Progenitor cell of endocrine pancreas (in vitro differentiated cells): ENCODE measurements around the gene SHC4. TPM values are rescaled to one million over a fixed set of nuclear protein-coding genes. Genes with fewer than 3 reads are reported as not detected.

Experiments used
- DNase-seq: peaks from one replicate; pipeline ENCODE4 v3.0.0; 2021; ENCODE audit warnings: low spot score; ENCODE audit not compliant: unreplicated experiment
- H3K27ac Mint-ChIP-seq: 2 replicates; pipeline ENCODE4 v1.8.0; 2021; ENCODE audit warnings: mild to moderate bottlenecking, moderate library complexity, mixed read lengths
- H3K27me3 Mint-ChIP-seq: 2 replicates; pipeline ENCODE4 v1.8.0; 2021; ENCODE audit warnings: mixed read lengths
- H3K36me3 Mint-ChIP-seq: 2 replicates; pipeline ENCODE4 v1.8.0; 2022; ENCODE audit warnings: mixed read lengths; ENCODE audit not compliant: insufficient read depth
- H3K4me1 Mint-ChIP-seq: 2 replicates; pipeline ENCODE4 v1.8.0; 2021; ENCODE audit warnings: low read depth, mixed read lengths
- H3K4me3 Mint-ChIP-seq: 2 replicates; pipeline ENCODE4 v1.8.0; 2021; ENCODE audit warnings: low read depth, mild to moderate bottlenecking, moderate library complexity, mixed read lengths
- H3K9me3 Mint-ChIP-seq: 2 replicates; pipeline ENCODE4 v1.8.0; 2021; ENCODE audit warnings: low read depth, mixed read lengths
- total RNA-seq: library from RNA; stranded (reverse); gene quantifications from 2 replicates; pipeline ENCODE4 v1.2.1, GENCODE V29; 2021
- TF ChIP-seq, protein P1 (sequence below): fragments of 200-600 bp; sonication (generic); IDR thresholded peaks from one replicate; pipeline ENCODE4 v1.5.0; 2021; ENCODE audit warnings: antibody characterized with exemption, mild to moderate bottlenecking; ENCODE audit not compliant: unreplicated experiment

Gene SHC4
- total RNA-seq, 1 donor from 2014 or later, result 0.36 TPM

DNA sequence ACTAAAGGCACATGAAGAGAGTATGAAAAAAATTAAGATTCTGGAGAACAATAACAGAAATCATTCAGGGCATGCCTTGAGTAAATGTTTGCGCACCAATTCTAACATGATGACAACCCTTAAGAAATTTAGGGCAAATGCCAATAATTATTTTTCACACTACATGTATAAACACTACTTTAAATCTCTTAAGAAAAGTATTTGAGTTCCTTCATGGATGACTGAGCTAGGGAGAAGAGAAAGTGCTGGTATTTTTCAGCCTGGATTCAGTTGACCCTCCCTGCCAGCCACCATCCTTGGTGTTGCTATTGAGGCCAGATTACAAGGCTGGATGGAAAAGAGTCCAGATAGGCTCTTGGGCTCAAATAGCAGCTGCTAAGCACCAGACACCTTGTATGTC is 93.8 kb downstream of the SHC4 start:
- Mint-ChIP-seq H3K4me3 (no peak overlapping the region), H3K9me3 (no peaks in the 10 kb centered on the region), H3K4me1 (no peaks in the 10 kb centered on the region), H3K27me3 (peaks cover 14% of the 10 kb centered on the region), H3K36me3 (no peaks in the 10 kb centered on the region), H3K27ac (no peak overlapping the region)
- TF ChIP-seq, protein P1, sequence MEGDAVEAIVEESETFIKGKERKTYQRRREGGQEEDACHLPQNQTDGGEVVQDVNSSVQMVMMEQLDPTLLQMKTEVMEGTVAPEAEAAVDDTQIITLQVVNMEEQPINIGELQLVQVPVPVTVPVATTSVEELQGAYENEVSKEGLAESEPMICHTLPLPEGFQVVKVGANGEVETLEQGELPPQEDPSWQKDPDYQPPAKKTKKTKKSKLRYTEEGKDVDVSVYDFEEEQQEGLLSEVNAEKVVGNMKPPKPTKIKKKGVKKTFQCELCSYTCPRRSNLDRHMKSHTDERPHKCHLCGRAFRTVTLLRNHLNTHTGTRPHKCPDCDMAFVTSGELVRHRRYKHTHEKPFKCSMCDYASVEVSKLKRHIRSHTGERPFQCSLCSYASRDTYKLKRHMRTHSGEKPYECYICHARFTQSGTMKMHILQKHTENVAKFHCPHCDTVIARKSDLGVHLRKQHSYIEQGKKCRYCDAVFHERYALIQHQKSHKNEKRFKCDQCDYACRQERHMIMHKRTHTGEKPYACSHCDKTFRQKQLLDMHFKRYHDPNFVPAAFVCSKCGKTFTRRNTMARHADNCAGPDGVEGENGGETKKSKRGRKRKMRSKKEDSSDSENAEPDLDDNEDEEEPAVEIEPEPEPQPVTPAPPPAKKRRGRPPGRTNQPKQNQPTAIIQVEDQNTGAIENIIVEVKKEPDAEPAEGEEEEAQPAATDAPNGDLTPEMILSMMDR, result no peak
- DNase-seq, result no peak

- Mint-ChIP-seq H3K27ac (no peak overlapping the region), H3K9me3 (no peaks in the 10 kb centered on the region), H3K27me3 (peaks cover 7% of the 10 kb centered on the region), H3K4me1 (no peaks in the 10 kb centered on the region), H3K4me3 (no peak overlapping the region), H3K36me3 (no peaks in the 10 kb centered on the region)
- TF ChIP-seq, protein P1, result no peak
- DNase-seq, result no peak
These were observed 95.2 kb downstream of the SHC4 start for GRCh38 chr15:48868536-48868935.

- no peak for DNase-seq
- H3K27ac Mint-ChIP-seq, result no peak overlapping the region
- H3K4me1 Mint-ChIP-seq, result no peaks in the 10 kb centered on the region
- no peaks in the 10 kb centered on the region for H3K9me3 Mint-ChIP-seq
- H3K36me3 Mint-ChIP-seq, result no peaks in the 10 kb centered on the region
- no peak overlapping the region for H3K4me3 Mint-ChIP-seq
- TF ChIP-seq, protein P1, result no peak
- H3K27me3 Mint-ChIP-seq, result peaks cover 7% of the 10 kb centered on the region
These were observed 95.7 kb downstream of the SHC4 start for GRCh38 chr15:48868023-48868422.

- DNase-seq, result no peak
- TF ChIP-seq, protein P1, result no peak
- Mint-ChIP-seq H3K36me3 (no peaks in the 10 kb centered on the region), H3K9me3 (no peaks in the 10 kb centered on the region), H3K27me3 (no peaks in the 10 kb centered on the region), H3K27ac (no peak overlapping the region), H3K4me3 (no peak overlapping the region), H3K4me1 (no peaks in the 10 kb centered on the region)
These were observed 97.6 kb downstream of the SHC4 start for GRCh38 chr15:48866141-48866563.

GRCh38 chr15:48865370-48866079 is 98.2 kb downstream of the SHC4 start:
- no peak for DNase-seq
- TF ChIP-seq, protein P1, result no peak
- H3K36me3 Mint-ChIP-seq, result no peaks in the 10 kb centered on the region
- no peak overlapping the region for H3K27ac Mint-ChIP-seq
- no peaks in the 10 kb centered on the region for H3K4me1 Mint-ChIP-seq
- H3K4me3 Mint-ChIP-seq, result no peak overlapping the region
- no peaks in the 10 kb centered on the region for H3K27me3 Mint-ChIP-seq
- H3K9me3 Mint-ChIP-seq, result no peaks in the 10 kb centered on the region
